IMR-90 (cell line): ENCODE data around the gene ERGIC2. TPM values are rescaled to one million over a fixed set of nuclear protein-coding genes. Genes with fewer than 3 reads are reported as not detected.

ENCODE experiments used
- ATAC-seq: fragments of 200-7000 bp; cut with Tn5 transposase; 2 replicates; pipeline ENCODE4 v1.9.1; 2020; ENCODE audit warnings: low read depth, mild to moderate bottlenecking, moderate library complexity
- BruUV-seq: library from RNA; stranded (reverse); fragments of 400-500 nt; replicated peaks from 2 replicates; lab custom pipeline; 2021; lab: Mats Ljungman, UMichigan
- CTCF ChIA-PET: fragments of 300-600 bp; formaldehyde crosslinking; extraction: SDS; loops from one replicate; lab custom pipeline; 2021; ENCODE audit warnings: antibody characterized with exemption; lab: Yijun Ruan, JAX
- POLR2A ChIA-PET: fragments of 300-600 bp; sonication (Branson Sonifier 250); formaldehyde crosslinking; loops from one replicate; lab custom pipeline; 2022; ENCODE audit warnings: antibody characterized with exemption; ENCODE audit not compliant: unreplicated experiment; lab: Charles Lee
- DNase-seq: peaks from one replicate; pipeline ENCODE4 v3.0.0; 2013
- H2AFZ ChIP-seq: replicated peaks from 2 replicates; pipeline ENCODE3; 2013; ENCODE audit warnings: low read length, mild to moderate bottlenecking; ENCODE audit not compliant: poor library complexity
- H2AK5ac ChIP-seq: 2 replicates; pipeline ENCODE4 v1.6.1; 2013; ENCODE audit warnings: low read depth, low read length, inconsistent platforms
- H2AK9ac ChIP-seq: replicated peaks from 2 replicates; pipeline ENCODE3; 2013; ENCODE audit warnings: mild to moderate bottlenecking, low read depth, low read length, moderate library complexity; ENCODE audit not compliant: poor library complexity
- H2BK120ac ChIP-seq: 2 replicates; pipeline ENCODE4 v1.6.1; 2013; ENCODE audit warnings: low read depth, low read length, inconsistent platforms
- H2BK15ac ChIP-seq: 3 replicates; pipeline ENCODE4 v1.6.1; 2013; ENCODE audit warnings: low read depth, low read length, inconsistent platforms
- H2BK20ac ChIP-seq: 2 replicates; pipeline ENCODE4 v1.6.1; 2013; ENCODE audit warnings: low read depth, mild to moderate bottlenecking, inconsistent platforms, low read length, moderate library complexity
- H2BK5ac ChIP-seq: 2 replicates; pipeline ENCODE4 v1.6.1; 2013; ENCODE audit warnings: mild to moderate bottlenecking, low read depth, low read length, inconsistent platforms; ENCODE audit not compliant: poor library complexity, severe bottlenecking
- H3K14ac ChIP-seq: replicated peaks from 2 replicates; pipeline ENCODE4 v1.6.1; 2013; ENCODE audit warnings: low read depth, low read length, inconsistent platforms
- H3K18ac ChIP-seq: 2 replicates; pipeline ENCODE4 v1.6.1; 2013; ENCODE audit warnings: low read depth, low read length, control low read depth
- H3K23ac ChIP-seq: 2 replicates; pipeline ENCODE4 v1.6.1; 2013; ENCODE audit warnings: low read depth, low read length, inconsistent platforms
- H3K27ac ChIP-seq: 2 replicates; pipeline ENCODE4 v1.5.1; 2013; ENCODE audit warnings: mild to moderate bottlenecking, control low read depth, low read length; ENCODE audit not compliant: insufficient read depth
- H3K27me3 ChIP-seq: 2 replicates; pipeline ENCODE4 v1.6.1; 2013; ENCODE audit warnings: low read length; ENCODE audit not compliant: control insufficient read depth, insufficient read depth
- H3K36me3 ChIP-seq: 2 replicates; pipeline ENCODE4 v1.6.1; 2013; ENCODE audit warnings: low read length, mixed read lengths; ENCODE audit not compliant: control insufficient read depth, insufficient read depth
- H3K4ac ChIP-seq: 2 replicates; pipeline ENCODE4 v1.6.1; 2013; ENCODE audit warnings: low read depth, low read length, inconsistent platforms
- H3K4me1 ChIP-seq: 2 replicates; pipeline ENCODE4 v1.6.1; 2013; ENCODE audit warnings: low read length, mixed read lengths; ENCODE audit not compliant: control insufficient read depth, insufficient read depth
- H3K4me2 ChIP-seq: 2 replicates; pipeline ENCODE4 v1.6.1; 2013; ENCODE audit warnings: low read depth, mild to moderate bottlenecking, control low read depth, low read length, moderate library complexity
- H3K4me3 ChIP-seq: 2 replicates; pipeline ENCODE4 v1.5.1; 2013; ENCODE audit warnings: low read depth, mild to moderate bottlenecking, control low read depth, low read length, moderate library complexity; ENCODE audit not compliant: insufficient read depth
- H3K56ac ChIP-seq: 2 replicates; pipeline ENCODE4 v1.6.1; 2013; ENCODE audit warnings: low read length, inconsistent platforms; ENCODE audit not compliant: insufficient read depth; ENCODE audit errors: extremely low read depth
- H3K79me1 ChIP-seq, 2 experiments: 2 replicates each; pipeline ENCODE4 v1.6.1; 2013; ENCODE audit warnings: low read length in 2 of 2, inconsistent platforms in 1 of 2, low read depth in 1 of 2
- H3K9ac ChIP-seq: 2 replicates; pipeline ENCODE4 v1.6.1; 2013; ENCODE audit warnings: low read depth, low read length, control low read depth
- H3K9me1 ChIP-seq: 2 replicates; pipeline ENCODE4 v1.6.1; 2013; ENCODE audit warnings: low read length, inconsistent platforms; ENCODE audit not compliant: insufficient read depth
- H3K9me3 ChIP-seq: 2 replicates; pipeline ENCODE4 v1.6.1; 2013; ENCODE audit warnings: low read length; ENCODE audit not compliant: control insufficient read depth, insufficient read depth
- H4K20me1 ChIP-seq: 2 replicates; pipeline ENCODE4 v1.6.1; 2013; ENCODE audit warnings: low read length, inconsistent platforms; ENCODE audit not compliant: insufficient read depth
- H4K5ac ChIP-seq: 2 replicates; pipeline ENCODE4 v1.6.1; 2013; ENCODE audit warnings: mild to moderate bottlenecking, low read depth, low read length, control low read depth
- H4K8ac ChIP-seq, 2 experiments: 2 replicates each; pipeline ENCODE4 v1.6.1; 2013; ENCODE audit warnings: low read depth in 2 of 2, low read length in 2 of 2, control low read depth in 1 of 2, inconsistent platforms in 1 of 2
- H4K91ac ChIP-seq: 2 replicates; pipeline ENCODE4 v1.6.1; 2013; ENCODE audit warnings: low read depth, low read length, inconsistent platforms; ENCODE audit not compliant: insufficient read depth
- BHLHE40 ChIP-seq: fragments of 150-350 bp; IDR thresholded peaks from 2 replicates; pipeline ENCODE4 v1.6.1; 2016; ENCODE audit warnings: mild to moderate bottlenecking, low read depth, low read length
- CEBPB ChIP-seq: IDR thresholded peaks from 2 replicates; pipeline ENCODE4 v1.6.1; 2012; ENCODE audit warnings: low read depth, low read length, improper control_type of control experiment
- CHD1 ChIP-seq: IDR thresholded peaks from 2 replicates; pipeline ENCODE4 v1.6.1; 2012; ENCODE audit warnings: low read depth, low read length, improper control_type of control experiment
- CTCF ChIP-seq: conservative IDR thresholded peaks from 2 replicates; pipeline ENCODE4 v1.5.1; 2012; ENCODE audit warnings: mild to moderate bottlenecking, low read depth, low read length, improper control_type of control experiment
- ELK1 ChIP-seq: fragments of 150-350 bp; IDR thresholded peaks from 2 replicates; pipeline ENCODE4 v1.6.1; 2016; ENCODE audit warnings: low read depth, mild to moderate bottlenecking, low read length, moderate library complexity, borderline replicate concordance
- FOS ChIP-seq: fragments of 150-350 bp; IDR thresholded peaks from 2 replicates; pipeline ENCODE4 v1.6.1; 2016; ENCODE audit warnings: low read depth, low read length
- MAFK ChIP-seq: IDR thresholded peaks from 2 replicates; pipeline ENCODE4 v1.6.1; 2012; ENCODE audit warnings: low read depth, low read length, improper control_type of control experiment
- MXI1 ChIP-seq: IDR thresholded peaks from 2 replicates; pipeline ENCODE4 v1.6.1; 2012; ENCODE audit warnings: low read depth, mild to moderate bottlenecking, low read length, moderate library complexity, borderline replicate concordance
- RAD21 ChIP-seq: IDR thresholded peaks from 2 replicates; pipeline ENCODE4 v1.6.1; 2012; ENCODE audit warnings: low read length, improper control_type of control experiment
- RFX5 ChIP-seq: IDR thresholded peaks from 2 replicates; pipeline ENCODE4 v1.8.0; 2012; ENCODE audit warnings: low read depth, mild to moderate bottlenecking, low read length, moderate library complexity
- USF2 ChIP-seq: fragments of 150-350 bp; IDR thresholded peaks from 2 replicates; pipeline ENCODE4 v1.6.1; 2017; ENCODE audit warnings: mild to moderate bottlenecking, antibody characterized with exemption, low read length, low read depth
- WGBS, 2 experiments: methylation state at CpG; one replicate each; pipeline versions ENCODE4 v1.1.5 to v1.1.7; 2013; ENCODE audit warnings: missing lambda C conversion rate in 2 of 2; ENCODE audit not compliant: insufficient read length in 1 of 2; ENCODE audit errors: extremely low coverage in 2 of 2; 5-methylcytosine and 5-hydroxymethylcytosine counted together
- dilution Hi-C: fragments of 300-500 bp; cut with HindIII; formaldehyde crosslinking; loops from one replicate; pipeline ENCODE4 v1.14.3; 2018; ENCODE audit warnings: low sequenced_read_pairs; ENCODE audit not compliant: unreplicated experiment
- in situ Hi-C: fragments of 300-500 bp; cut with MboI; formaldehyde crosslinking; loops from 3 replicates; pipeline ENCODE4 v1.14.3; 2019; ENCODE audit warnings: low sequenced_read_pairs, inconsistent platforms, mixed read lengths
- intact Hi-C: fragments of 100-400 bp; cut with micrococcal nuclease; formaldehyde crosslinking; loops from 2 replicates; pipeline ENCODE4 v1.10.0; 2022
- polyA plus RNA-seq, 3 experiments: library from polyadenylated mRNA; depleted of rRNA; stranded (reverse); fragments of >200 nt; gene quantifications; 2 replicates each; pipeline ENCODE4 v1.2.3, GENCODE V29; 2012; ENCODE audit warnings: low replicate concordance in 1 of 3
- total RNA-seq: library from RNA; depleted of rRNA; stranded (reverse); fragments of >200 nt; gene quantifications from 2 replicates; pipeline ENCODE4 v1.2.3, GENCODE V29; 2012

The ERGIC2 gene
- total and polyA plus RNA-seq, 2 of the 4 experiments (the other 2 are of a cell fraction): 41.0 to 45.3 TPM

- no peaks in the 10 kb centered on the region for H3K79me1 ChIP-seq
- in situ Hi-C loops: no loop called here
Observed at GRCh38 chr12:29299633-29300032, 81.3 kb downstream of the ERGIC2 start.

More at GRCh38 chr12:29299633-29300032, 81.3 kb downstream of the ERGIC2 start:
- no peaks in the 10 kb centered on the region for H3K9me3 ChIP-seq
- no peak overlapping the region for H3K4me2 ChIP-seq
- no peak overlapping the region for H3K14ac ChIP-seq
- H3K27ac ChIP-seq: no peak overlapping the region
- H3K18ac ChIP-seq: no peak overlapping the region
- no peak overlapping the region for H2BK20ac ChIP-seq
- H3K23ac ChIP-seq: no peak overlapping the region
- H2AK9ac ChIP-seq: no peak overlapping the region
- no peak overlapping the region for H2BK15ac ChIP-seq
- WGBS, 2 experiments: no CpG with 5 or more reads among the region's 2 CpGs
- no peak overlapping the region for H2AK5ac ChIP-seq
- no peak overlapping the region for H4K91ac ChIP-seq
- no peaks in the 10 kb centered on the region for H3K27me3 ChIP-seq
- no peak for DNase-seq
- no peak overlapping the region for H3K4ac ChIP-seq
- no peak overlapping the region for H3K4me3 ChIP-seq
- no peak overlapping the region for H2BK5ac ChIP-seq
- intact Hi-C loops: loop anchor here (10.0 kb wide), 1 partner anchor 1545 kb away; no protein-coding TSS in a partner anchor
- H4K20me1 ChIP-seq: no peaks in the 10 kb centered on the region
- dilution Hi-C loops: no loop called here
- H3K36me3 ChIP-seq: no peaks in the 10 kb centered on the region
- H2AFZ ChIP-seq: no peak overlapping the region
- no peaks in the 10 kb centered on the region for H3K4me1 ChIP-seq
- POLR2A ChIA-PET: no interaction called here
- CTCF ChIA-PET: interaction anchor here (0.6 kb wide), 1 partner anchor 193 kb away, joined by 3 read pairs; no protein-coding TSS in a partner anchor
- TF ChIP-seq USF2 (no peak), RAD21 (no peak), ELK1 (no peak), MAFK (no peak), CEBPB (no peak), CTCF (no peak), FOS (no peak), MXI1 (no peak), RFX5 (no peak), BHLHE40 (no peak), CHD1 (no peak)
- no peak overlapping the region for H4K8ac ChIP-seq
- no peak overlapping the region for H3K9ac ChIP-seq
- no peaks in the 10 kb centered on the region for H3K9me1 ChIP-seq
- H3K56ac ChIP-seq: no peak overlapping the region
- H4K5ac ChIP-seq: no peak overlapping the region
- no peak for ATAC-seq
- H2BK120ac ChIP-seq: no peak overlapping the region
- BruUV-seq: no TSS peak
